Measurements from ENCODE around the gene FOCAD.
"Not testable (repeated sequence)": the region's sequence is repeated elsewhere in the genome, so short reads cannot be mapped to it uniquely, and the experiment has no call there.

FOCAD gene

GRCh38 chr9:20973246-20973947 is 289.3 kb downstream of the FOCAD start:
- not testable (repeated sequence) for DNase-seq (ENCODE audit: low spot score)

- not testable (repeated sequence) for DNase-seq (ENCODE audit: low spot score)
Measured at GRCh38 chr9:20974191-20974938, 290.3 kb downstream of the FOCAD start.

GRCh38 chr9:20978249-20978648 is 294.2 kb downstream of the FOCAD start:
- no peak for DNase-seq (ENCODE audit: low spot score)

- peak; percentile 35 for DNase-seq (ENCODE audit: low spot score)
Measured at GRCh38 chr9:20980832-20981455, 296.9 kb downstream of the FOCAD start.

- DNase-seq (ENCODE audit: low spot score) = no peak
Measured at GRCh38 chr9:20981486-20981885, 297.4 kb downstream of the FOCAD start.

- DNase-seq (ENCODE audit: low spot score) = no peak
Measured at GRCh38 chr9:20984506-20984905, 300.4 kb downstream of the FOCAD start.

- no peak for DNase-seq (ENCODE audit: low spot score)
Measured at GRCh38 chr9:20985851-20986600, 302.0 kb downstream of the FOCAD start.

- DNase-seq (ENCODE audit: low spot score) = no peak
Measured at GRCh38 chr9:20987521-20987920, 303.5 kb downstream of the FOCAD start.

GRCh38 chr9:20988061-20988460 is 304.0 kb downstream of the FOCAD start:
- no peak for DNase-seq (ENCODE audit: low spot score)

GRCh38 chr9:20988671-20989315 is 304.7 kb downstream of the FOCAD start:
- DNase-seq (ENCODE audit: low spot score) = no peak

GRCh38 chr9:20989923-20990341 is 305.9 kb downstream of the FOCAD start:
- peak; percentile 86 for DNase-seq (ENCODE audit: low spot score)

- peak; percentile 49 for DNase-seq (ENCODE audit: low spot score)
Measured at GRCh38 chr9:20990867-20991266, 306.8 kb downstream of the FOCAD start.

GRCh38 chr9:20994486-20994885 is 310.4 kb downstream of the FOCAD start:
- DNase-seq (ENCODE audit: low spot score) = no peak

- DNase-seq (ENCODE audit: low spot score) = peak; percentile 20
Measured at GRCh38 chr9:20995616-20996015, 311.6 kb downstream of the FOCAD start.

GRCh38 chr9:20996809-20997208 is 312.8 kb downstream of the FOCAD start:
- no peak for DNase-seq (ENCODE audit: low spot score)

GRCh38 chr9:20997503-20998076 is 313.5 kb downstream of the FOCAD start:
- peak; percentile 36 for DNase-seq (ENCODE audit: low spot score)

GRCh38 chr9:21001581-21001980 is 317.5 kb downstream of the FOCAD start:
- DNase-seq (ENCODE audit: low spot score) = no peak

- DNase-seq (ENCODE audit: low spot score) = no peak
Measured at GRCh38 chr9:21002040-21002439, 318.0 kb downstream of the FOCAD start.

GRCh38 chr9:21015129-21015815 is 331.2 kb downstream of the FOCAD start:
- DNase-seq (ENCODE audit: low spot score) = no peak

GRCh38 chr9:21015995-21016394 is 331.9 kb downstream of the FOCAD start:
- DNase-seq (ENCODE audit: low spot score) = no peak
